ENCODE data around the gene TMEM229B. TPM values are rescaled to one million over a fixed set of nuclear protein-coding genes. Genes with fewer than 3 reads are reported as not detected.

The TMEM229B gene
- total and polyA plus RNA-seq, 3 experiments from 2014 or later: 3.2 to 34.4 (median 4.4) TPM

DNA sequence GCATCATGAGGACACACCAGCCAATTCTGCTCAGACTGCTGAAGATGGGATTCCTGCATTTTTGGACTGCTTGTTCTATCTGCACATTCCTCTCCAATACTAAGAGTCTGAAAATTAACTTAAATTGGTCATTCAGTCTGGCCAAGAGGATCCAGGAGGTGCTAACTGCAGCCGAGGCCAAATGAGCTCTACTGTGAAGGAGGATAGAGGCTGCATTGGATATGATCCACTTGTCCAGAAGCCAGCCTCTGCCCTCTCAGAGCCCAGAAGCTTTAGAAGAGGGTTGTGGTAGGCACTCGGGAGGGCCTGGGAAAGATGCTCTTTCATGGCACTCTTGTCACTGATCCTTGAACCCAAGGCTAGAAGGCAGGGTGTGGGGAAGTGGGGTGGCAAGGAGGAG, 39.4 kb downstream of the TMEM229B start:
- Histone ChIP-seq H3K36me3 (ENCODE audit: insufficient read depth, low read length) (no peaks in the 10 kb centered on the region), H3K4me1 (ENCODE audit: insufficient read depth, low read length) (no peaks in the 10 kb centered on the region), H3K9me3 (ENCODE audit: low read length) (no peaks in the 10 kb centered on the region), H3K27ac (ENCODE audit: low read depth, low read length) (no peak overlapping the region), H3K27me3 (ENCODE audit: insufficient read depth, low read length, poor library complexity, severe bottlenecking) (no peaks in the 10 kb centered on the region), H3K4me3 (ENCODE audit: low read length) (no peak overlapping the region)
- ChIA-PET POLR2A (no interaction called here), CTCF (no interaction called here)
- Mint-ChIP-seq H3K36me3 (peaks cover 0 to 4% (median 0%) of the 10 kb centered on the region in 3 donors), H3K27ac (no peak overlapping the region), H3K9me3 (no peaks in the 10 kb centered on the region), H3K4me1 (no peaks in the 10 kb centered on the region), H3K27me3 (peaks cover 10 to 20% of the 10 kb centered on the region in 2 donors), H3K4me3 (no peak overlapping the region)
- DNase-seq: no peak

DNA sequence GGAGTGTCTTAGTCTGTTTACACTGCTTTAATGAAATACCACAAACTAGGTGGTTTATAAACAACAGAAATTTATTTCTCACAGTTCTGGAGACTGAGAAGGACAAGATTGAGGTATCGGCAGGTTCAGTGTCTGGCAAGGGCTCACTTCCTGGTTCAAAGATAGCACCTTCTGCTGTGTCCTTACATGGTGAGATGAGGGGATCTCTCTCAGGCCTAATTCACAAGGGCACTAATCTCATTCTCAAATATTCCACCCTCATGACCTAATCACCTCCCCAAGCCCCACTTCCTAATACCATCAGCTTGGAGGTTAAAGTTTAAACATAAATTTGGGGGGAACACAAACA, 41.5 kb downstream of the TMEM229B start:
- CTCF ChIA-PET: no interaction called here
- no peaks in the 10 kb centered on the region for H3K36me3 ChIP-seq (ENCODE audit: insufficient read depth, low read length)
- H3K4me3 Mint-ChIP-seq: no peak overlapping the region

DNA sequence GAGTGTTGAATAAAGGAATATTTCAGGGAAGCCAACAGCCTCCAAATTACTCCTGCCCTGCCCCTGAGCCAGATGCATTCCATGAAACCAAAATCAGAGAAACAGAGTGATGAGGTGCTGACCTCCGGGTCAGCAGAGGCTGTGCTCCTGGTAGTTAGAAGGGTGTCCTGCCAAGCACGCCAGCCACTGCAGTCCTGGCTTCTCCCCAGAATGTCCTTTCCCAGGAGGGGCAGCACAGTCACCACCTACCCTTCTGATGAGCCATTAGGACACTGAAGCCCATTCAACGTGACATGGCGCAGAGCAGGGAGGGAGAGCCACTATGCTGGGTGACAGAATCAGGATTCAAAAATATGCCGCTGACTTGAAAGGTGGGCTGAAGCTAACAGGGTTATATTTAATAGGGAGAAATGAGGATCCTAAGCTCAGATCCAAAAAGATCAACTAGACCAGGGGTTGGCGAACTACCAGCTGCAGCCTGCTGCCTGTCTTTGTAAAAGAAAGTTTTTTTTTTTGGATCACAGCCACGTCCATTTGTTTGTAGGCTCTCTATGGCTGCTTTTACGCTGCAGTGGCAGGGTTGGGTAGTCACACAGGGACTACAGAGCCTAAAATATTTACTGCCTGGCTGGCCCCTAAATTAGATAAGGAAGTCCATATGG, 42.0 kb downstream of the TMEM229B start:
- ChIA-PET CTCF (interaction anchor here (2.9 kb wide), 1 partner anchor 19 kb away, joined by 13 read pairs; no protein-coding TSS in a partner anchor), POLR2A (no interaction called here)
- H3K4me3 Mint-ChIP-seq: no peak overlapping the region
- no peak overlapping the region for H3K27ac Mint-ChIP-seq
- Histone ChIP-seq H3K27me3 (ENCODE audit: insufficient read depth, low read length, poor library complexity, severe bottlenecking) (no peaks in the 10 kb centered on the region), H3K4me3 (ENCODE audit: low read length) (no peak overlapping the region), H3K9me3 (ENCODE audit: low read length) (no peaks in the 10 kb centered on the region), H3K27ac (ENCODE audit: low read depth, low read length) (no peak overlapping the region), H3K36me3 (ENCODE audit: insufficient read depth, low read length) (no peaks in the 10 kb centered on the region), H3K4me1 (ENCODE audit: insufficient read depth, low read length) (no peaks in the 10 kb centered on the region)
- no peaks in the 10 kb centered on the region for H3K4me1 Mint-ChIP-seq
- peaks cover 10 to 25% of the 10 kb centered on the region in 2 donors for H3K27me3 Mint-ChIP-seq
- H3K36me3 Mint-ChIP-seq: peaks cover 0 to 4% (median 0%) of the 10 kb centered on the region in 3 donors
- DNase-seq: no peak
- H3K9me3 Mint-ChIP-seq: no peaks in the 10 kb centered on the region

More for the DNA sequence above, 41.5 kb downstream of the TMEM229B start:
- no peak overlapping the region for H3K4me3 ChIP-seq (ENCODE audit: low read length)
- Mint-ChIP-seq H3K9me3 (no peaks in the 10 kb centered on the region), H3K36me3 (peaks cover 0 to 4% (median 0%) of the 10 kb centered on the region in 3 donors), H3K27me3 (peaks cover 13 to 28% of the 10 kb centered on the region in 2 donors), H3K27ac (no peak overlapping the region), H3K4me1 (no peaks in the 10 kb centered on the region)
- no peak overlapping the region for H3K27ac ChIP-seq (ENCODE audit: low read depth, low read length)
- H3K9me3 ChIP-seq (ENCODE audit: low read length): no peaks in the 10 kb centered on the region
- H3K27me3 ChIP-seq (ENCODE audit: insufficient read depth, low read length, poor library complexity, severe bottlenecking): no peaks in the 10 kb centered on the region
- no peaks in the 10 kb centered on the region for H3K4me1 ChIP-seq (ENCODE audit: insufficient read depth, low read length)
- POLR2A ChIA-PET: no interaction called here
- DNase-seq: no peak

DNA sequence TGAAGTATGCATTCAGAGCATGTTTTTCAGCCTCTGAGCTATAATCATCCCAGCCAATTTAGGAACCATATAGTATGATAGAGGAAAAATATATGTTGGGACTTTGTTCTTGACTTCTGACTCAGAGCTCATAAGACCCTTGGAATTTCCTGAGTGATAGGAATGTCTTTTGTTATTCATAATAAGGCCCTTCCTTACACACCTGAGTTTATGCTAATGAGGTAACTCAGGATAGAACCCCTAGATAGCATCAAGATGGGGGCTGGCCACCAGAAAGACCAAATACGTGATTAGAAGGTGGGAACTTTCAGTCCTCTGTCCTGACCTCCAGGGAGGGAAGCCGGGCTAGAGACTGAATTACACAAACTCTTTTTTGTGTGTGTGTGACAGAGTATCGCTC, 44.1 kb downstream of the TMEM229B start:
- H3K9me3 ChIP-seq (ENCODE audit: low read length): no peaks in the 10 kb centered on the region
- no peak overlapping the region for H3K4me3 Mint-ChIP-seq
- no peak overlapping the region for H3K4me3 ChIP-seq (ENCODE audit: low read length)
- H3K9me3 Mint-ChIP-seq: no peaks in the 10 kb centered on the region
- no peak overlapping the region for H3K27ac ChIP-seq (ENCODE audit: low read depth, low read length)
- H3K36me3 Mint-ChIP-seq: no peaks in the 10 kb centered on the region
- no peaks in the 10 kb centered on the region for H3K4me1 Mint-ChIP-seq
- POLR2A ChIA-PET: no interaction called here
- peaks cover 7 to 19% of the 10 kb centered on the region in 2 donors for H3K27me3 Mint-ChIP-seq
- H3K36me3 ChIP-seq (ENCODE audit: insufficient read depth, low read length): no peaks in the 10 kb centered on the region
- no peaks in the 10 kb centered on the region for H3K27me3 ChIP-seq (ENCODE audit: insufficient read depth, low read length, poor library complexity, severe bottlenecking)
- H3K4me1 ChIP-seq (ENCODE audit: insufficient read depth, low read length): no peaks in the 10 kb centered on the region
- no peak for DNase-seq
- CTCF ChIA-PET: interaction anchor here (2.9 kb wide), 1 partner anchor 17 kb away, joined by 13 read pairs; no protein-coding TSS in a partner anchor
- no peak overlapping the region for H3K27ac Mint-ChIP-seq

DNA sequence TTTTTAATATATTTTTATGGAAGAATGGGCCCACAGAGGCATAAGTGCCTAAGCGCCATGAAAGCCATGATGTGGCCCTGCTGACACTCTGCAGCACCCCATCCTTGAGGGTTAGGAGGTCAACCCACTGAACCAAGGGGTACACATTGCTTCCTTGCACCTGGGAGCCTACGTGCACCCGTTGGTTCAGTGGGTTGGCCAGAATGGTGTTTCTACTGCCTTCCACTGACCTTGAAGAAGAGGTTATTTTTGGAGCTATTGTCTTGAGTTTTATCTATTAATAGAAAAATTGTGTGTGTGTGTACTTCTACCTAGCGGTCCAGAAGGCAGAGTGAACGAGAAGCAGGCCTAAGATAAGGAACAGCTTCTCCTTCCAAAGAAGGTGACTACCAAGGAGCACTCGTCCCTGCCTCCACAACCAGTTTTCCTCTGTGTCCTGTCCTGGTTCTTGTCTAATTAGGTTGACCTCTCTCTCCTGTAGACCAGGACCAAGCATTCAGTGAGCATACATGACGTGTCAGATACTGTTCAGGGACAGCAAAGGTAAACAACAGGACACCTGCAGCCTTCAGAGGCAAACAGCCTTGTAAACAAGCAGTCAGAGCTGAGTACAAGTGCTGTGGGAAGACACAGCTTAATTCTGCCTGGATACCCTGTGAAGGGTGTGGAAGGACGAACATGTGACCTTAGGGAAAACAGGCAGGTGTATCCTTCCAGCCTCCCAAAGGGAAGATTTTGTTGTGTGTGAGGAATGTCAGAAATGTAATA, 46.2 kb downstream of the TMEM229B start:
- no peaks in the 10 kb centered on the region for H3K9me3 Mint-ChIP-seq
- DNase-seq: no peak
- no peaks in the 10 kb centered on the region for H3K9me3 ChIP-seq (ENCODE audit: low read length)
- peaks cover 7 to 28% of the 10 kb centered on the region in 2 donors for H3K27me3 Mint-ChIP-seq
- H3K27me3 ChIP-seq (ENCODE audit: insufficient read depth, low read length, poor library complexity, severe bottlenecking): no peaks in the 10 kb centered on the region
- H3K27ac ChIP-seq (ENCODE audit: low read depth, low read length): no peak overlapping the region
- ChIA-PET POLR2A (no interaction called here), CTCF (interaction anchor here (6.8 kb wide), 1 partner anchor 14 kb away, joined by 44 read pairs; no protein-coding TSS in a partner anchor)
- H3K36me3 Mint-ChIP-seq: no peaks in the 10 kb centered on the region
- H3K36me3 ChIP-seq (ENCODE audit: insufficient read depth, low read length): no peaks in the 10 kb centered on the region
- no peak overlapping the region for H3K4me3 ChIP-seq (ENCODE audit: low read length)
- H3K4me3 Mint-ChIP-seq: no peak overlapping the region
- no peak overlapping the region for H3K27ac Mint-ChIP-seq
- no peaks in the 10 kb centered on the region for H3K4me1 ChIP-seq (ENCODE audit: insufficient read depth, low read length)
- H3K4me1 Mint-ChIP-seq: no peaks in the 10 kb centered on the region

- Mint-ChIP-seq H3K4me3 (no peak overlapping the region), H3K4me1 (no peaks in the 10 kb centered on the region), H3K9me3 (no peaks in the 10 kb centered on the region), H3K36me3 (no peaks in the 10 kb centered on the region), H3K27me3 (peaks cover 7 to 32% of the 10 kb centered on the region in 2 donors), H3K27ac (no peak overlapping the region)
- no peaks in the 10 kb centered on the region for H3K27me3 ChIP-seq (ENCODE audit: insufficient read depth, low read length, poor library complexity, severe bottlenecking)
- H3K4me3 ChIP-seq (ENCODE audit: low read length): no peak overlapping the region
- no peaks in the 10 kb centered on the region for H3K4me1 ChIP-seq (ENCODE audit: insufficient read depth, low read length)
- H3K36me3 ChIP-seq (ENCODE audit: insufficient read depth, low read length): no peaks in the 10 kb centered on the region
- H3K9me3 ChIP-seq (ENCODE audit: low read length): no peaks in the 10 kb centered on the region
- CTCF ChIA-PET: interaction anchor here (6.8 kb wide), 1 partner anchor 13 kb away, joined by 44 read pairs; no protein-coding TSS in a partner anchor
- no peak overlapping the region for H3K27ac ChIP-seq (ENCODE audit: low read depth, low read length)
- POLR2A ChIA-PET: no interaction called here
- DNase-seq: no peak
Measured at GRCh38 chr14:67441672-67442071, 46.8 kb downstream of the TMEM229B start.

- H3K4me1 Mint-ChIP-seq: no peaks in the 10 kb centered on the region
- peaks cover 7 to 32% of the 10 kb centered on the region in 2 donors for H3K27me3 Mint-ChIP-seq
- no peak overlapping the region for H3K4me3 Mint-ChIP-seq
- no peaks in the 10 kb centered on the region for H3K27me3 ChIP-seq (ENCODE audit: insufficient read depth, low read length, poor library complexity, severe bottlenecking)
- no peak overlapping the region for H3K4me3 ChIP-seq (ENCODE audit: low read length)
- DNase-seq: no peak
- ChIA-PET POLR2A (no interaction called here), CTCF (interaction anchor here (6.8 kb wide), 1 partner anchor 13 kb away, joined by 44 read pairs; no protein-coding TSS in a partner anchor)
- no peak overlapping the region for H3K27ac Mint-ChIP-seq
- H3K9me3 Mint-ChIP-seq: no peaks in the 10 kb centered on the region
- H3K36me3 Mint-ChIP-seq: no peaks in the 10 kb centered on the region
- no peaks in the 10 kb centered on the region for H3K36me3 ChIP-seq (ENCODE audit: insufficient read depth, low read length)
- H3K27ac ChIP-seq (ENCODE audit: low read depth, low read length): no peak overlapping the region
- no peaks in the 10 kb centered on the region for H3K4me1 ChIP-seq (ENCODE audit: insufficient read depth, low read length)
- H3K9me3 ChIP-seq (ENCODE audit: low read length): no peaks in the 10 kb centered on the region
Measured at GRCh38 chr14:67441256-67441655, 47.3 kb downstream of the TMEM229B start.

DNA sequence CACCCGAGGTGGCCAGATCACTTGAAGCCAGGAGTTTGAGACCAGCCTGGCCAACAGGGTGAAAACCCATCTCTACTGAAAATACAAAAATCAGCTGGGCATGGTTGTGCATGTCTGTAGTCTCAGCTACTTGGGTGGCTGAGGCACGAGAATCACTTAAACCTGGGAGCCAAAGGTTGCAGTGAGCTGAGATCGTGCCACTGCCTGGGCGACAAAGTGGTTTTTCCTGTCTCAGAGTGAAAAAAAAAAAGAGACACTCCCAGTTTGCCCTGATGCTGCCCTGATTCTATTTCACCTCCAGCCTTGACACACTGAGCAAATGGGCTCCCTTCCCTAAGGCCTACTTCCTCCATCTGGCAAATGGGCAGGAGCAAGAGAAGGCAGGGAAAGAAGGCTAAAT, 48.0 kb downstream of the TMEM229B start:
- no peaks in the 10 kb centered on the region for H3K4me1 Mint-ChIP-seq

More for the DNA sequence above, 48.0 kb downstream of the TMEM229B start:
- no peak overlapping the region for H3K4me3 ChIP-seq (ENCODE audit: low read length)
- Mint-ChIP-seq H3K27me3 (peaks cover 3 to 32% of the 10 kb centered on the region in 2 donors), H3K4me3 (no peak overlapping the region), H3K9me3 (no peaks in the 10 kb centered on the region), H3K27ac (no peak overlapping the region), H3K36me3 (no peaks in the 10 kb centered on the region)
- no peak overlapping the region for H3K27ac ChIP-seq (ENCODE audit: low read depth, low read length)
- no peaks in the 10 kb centered on the region for H3K27me3 ChIP-seq (ENCODE audit: insufficient read depth, low read length, poor library complexity, severe bottlenecking)
- H3K9me3 ChIP-seq (ENCODE audit: low read length): no peaks in the 10 kb centered on the region
- POLR2A ChIA-PET: no interaction called here
- no peak for DNase-seq
- H3K4me1 ChIP-seq (ENCODE audit: insufficient read depth, low read length): no peaks in the 10 kb centered on the region
- H3K36me3 ChIP-seq (ENCODE audit: insufficient read depth, low read length): no peaks in the 10 kb centered on the region
- CTCF ChIA-PET: interaction anchor here (6.8 kb wide), 1 partner anchor 12 kb away, joined by 44 read pairs; no protein-coding TSS in a partner anchor

All from CD8-positive, alpha-beta memory T cell (primary cell).